GM23248 (cell line): ENCODE measurements around the gene ABHD2. TPM values are rescaled to one million over a fixed set of nuclear protein-coding genes. Genes with fewer than 3 reads are reported as not detected.

ENCODE experiments used
- DNase-seq: peaks from one replicate; pipeline ENCODE4 v3.0.0-alpha.2; 2015
- H2AFZ ChIP-seq: fragments of 200-600 bp; sonication (generic); 2 replicates; pipeline ENCODE4 v1.6.1; 2016; ENCODE audit warnings: antibody characterized with exemption
- H3F3A ChIP-seq: fragments of 200-600 bp; sonication (generic); 2 replicates; pipeline ENCODE4 v1.6.1; 2016; ENCODE audit warnings: mild to moderate bottlenecking, antibody characterized with exemption, mixed run types; ENCODE audit not compliant: insufficient read depth
- H3K27ac ChIP-seq: fragments of 200-600 bp; sonication (generic); 2 replicates; pipeline ENCODE4 v1.5.1; 2016; ENCODE audit warnings: mild to moderate bottlenecking
- H3K27me3 ChIP-seq: fragments of 200-600 bp; sonication (generic); replicated peaks from 2 replicates; pipeline ENCODE4 v1.6.1; 2016; ENCODE audit warnings: mild to moderate bottlenecking; ENCODE audit not compliant: insufficient read depth
- H3K36me3 ChIP-seq: fragments of 200-600 bp; sonication (generic); 2 replicates; pipeline ENCODE4 v1.6.1; 2016; ENCODE audit warnings: low read depth, mild to moderate bottlenecking
- H3K4me1 ChIP-seq: fragments of 200-600 bp; sonication (generic); 2 replicates; pipeline ENCODE4 v1.6.1; 2016; ENCODE audit warnings: mild to moderate bottlenecking; ENCODE audit not compliant: insufficient read depth
- H3K4me2 ChIP-seq: fragments of 200-600 bp; sonication (generic); one replicate; pipeline ENCODE4 v1.6.1; 2016; ENCODE audit warnings: mild to moderate bottlenecking; ENCODE audit not compliant: unreplicated experiment
- H3K4me3 ChIP-seq: fragments of 200-600 bp; sonication (generic); 2 replicates; pipeline ENCODE4 v1.5.1; 2016; ENCODE audit warnings: mild to moderate bottlenecking
- H3K79me2 ChIP-seq: fragments of 200-600 bp; sonication (generic); 2 replicates; pipeline ENCODE4 v1.6.1; 2016; ENCODE audit warnings: mild to moderate bottlenecking; ENCODE audit not compliant: insufficient read depth
- H3K9ac ChIP-seq: fragments of 200-600 bp; sonication (generic); 2 replicates; pipeline ENCODE4 v1.6.1; 2016; ENCODE audit warnings: mild to moderate bottlenecking
- H3K9me2 ChIP-seq: fragments of 200-600 bp; sonication (generic); 2 replicates; pipeline ENCODE4 v1.6.1; 2016; ENCODE audit warnings: mixed run types, mild to moderate bottlenecking, moderate library complexity; ENCODE audit not compliant: insufficient read depth
- H3K9me3 ChIP-seq: fragments of 200-600 bp; sonication (generic); one replicate; pipeline ENCODE4 v1.6.1; 2017; ENCODE audit warnings: low read depth
- H4K20me1 ChIP-seq: fragments of 200-600 bp; sonication (generic); 2 replicates; pipeline ENCODE4 v1.6.0; 2016; ENCODE audit not compliant: insufficient read depth
- EZH2 ChIP-seq: fragments of 200-600 bp; sonication (generic); IDR thresholded peaks from 2 replicates; pipeline ENCODE4 v1.6.1; 2018; ENCODE audit warnings: antibody characterized with exemption, mild to moderate bottlenecking; ENCODE audit not compliant: insufficient read depth, poor library complexity, severe bottlenecking
- EZH2phosphoT487 ChIP-seq: fragments of 200-600 bp; sonication (generic); IDR thresholded peaks from 2 replicates; pipeline ENCODE4 v1.6.1; 2018; ENCODE audit warnings: antibody characterized with exemption, moderate library complexity, mild to moderate bottlenecking, low read depth; ENCODE audit not compliant: insufficient read depth
- WGBS, 2 experiments: methylation state at CpG; one replicate each; pipeline ENCODE4 v1.1.6; 2015 to 2017; ENCODE audit warnings: low lambda C conversion rate in 2 of 2, low coverage in 1 of 2; ENCODE audit errors: missing lambda C conversion rate in 2 of 2; 5-methylcytosine and 5-hydroxymethylcytosine counted together
- in situ Hi-C: fragments of 300-500 bp; cut with MboI; formaldehyde crosslinking; loops from 2 replicates; pipeline ENCODE4 v1.15.0; 2020
- polyA plus RNA-seq: library from polyadenylated mRNA; unstranded; fragments of >200 nt; fragmentation: Nextera tagmentation; extraction: Ambion mirVana; gene quantifications from 2 replicates; pipeline ENCODE4 v1.2.1, GENCODE V29; 2016
- total RNA-seq: library from RNA; depleted of rRNA; stranded (reverse); fragments of >200 nt; shearing (Covaris generic); gene quantifications from 2 replicates; pipeline ENCODE4 v1.2.3, GENCODE V29; 2014

ABHD2 gene
- total and polyA plus RNA-seq, 2 experiments from 2014 or later: 17.6 to 24.2 TPM

DNA sequence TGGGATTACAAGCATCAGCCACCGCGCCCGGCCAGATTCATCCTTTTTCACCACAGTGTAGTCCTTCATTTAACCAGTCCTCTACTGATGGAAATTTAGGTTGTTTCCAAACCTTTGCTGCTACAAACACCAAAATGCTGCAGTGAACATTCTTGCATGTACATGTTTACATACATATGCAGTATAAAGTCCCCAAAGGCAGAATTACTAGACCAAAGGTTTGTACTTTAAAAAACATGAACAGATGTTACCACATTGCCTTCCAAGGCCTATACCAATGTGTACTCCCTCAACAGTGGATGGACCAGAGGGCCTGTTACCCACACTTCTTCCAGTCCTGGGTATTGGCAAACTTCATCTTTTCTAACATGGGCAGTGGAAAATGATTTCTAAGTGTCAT lies 82.1 kb downstream of the ABHD2 start:
- no peaks in the 10 kb centered on the region for H3K9me3 ChIP-seq
- no peaks in the 10 kb centered on the region for H3K9me2 ChIP-seq
- WGBS, 2 experiments: 100% methylated on average over 3 of the region's 3 CpGs
- H3K36me3 ChIP-seq: no peaks in the 10 kb centered on the region
- in situ Hi-C loops: loop anchor here (5.0 to 10.0 kb wide), 2 partner anchors 113 to 266 kb away; no protein-coding TSS in a partner anchor
- no peak overlapping the region for H2AFZ ChIP-seq
- no peak for DNase-seq
- no peak overlapping the region for H3K27ac ChIP-seq
- peaks cover 17% of the 10 kb centered on the region for H3F3A ChIP-seq
- no peaks in the 10 kb centered on the region for H4K20me1 ChIP-seq
- TF ChIP-seq EZH2phosphoT487 (no peak), EZH2 (no peak)
- no peak overlapping the region for H3K4me2 ChIP-seq
- no peaks in the 10 kb centered on the region for H3K27me3 ChIP-seq
- peaks cover 25% of the 10 kb centered on the region for H3K4me1 ChIP-seq
- H3K79me2 ChIP-seq: no peaks in the 10 kb centered on the region
- no peak overlapping the region for H3K4me3 ChIP-seq
- no peak overlapping the region for H3K9ac ChIP-seq

DNA sequence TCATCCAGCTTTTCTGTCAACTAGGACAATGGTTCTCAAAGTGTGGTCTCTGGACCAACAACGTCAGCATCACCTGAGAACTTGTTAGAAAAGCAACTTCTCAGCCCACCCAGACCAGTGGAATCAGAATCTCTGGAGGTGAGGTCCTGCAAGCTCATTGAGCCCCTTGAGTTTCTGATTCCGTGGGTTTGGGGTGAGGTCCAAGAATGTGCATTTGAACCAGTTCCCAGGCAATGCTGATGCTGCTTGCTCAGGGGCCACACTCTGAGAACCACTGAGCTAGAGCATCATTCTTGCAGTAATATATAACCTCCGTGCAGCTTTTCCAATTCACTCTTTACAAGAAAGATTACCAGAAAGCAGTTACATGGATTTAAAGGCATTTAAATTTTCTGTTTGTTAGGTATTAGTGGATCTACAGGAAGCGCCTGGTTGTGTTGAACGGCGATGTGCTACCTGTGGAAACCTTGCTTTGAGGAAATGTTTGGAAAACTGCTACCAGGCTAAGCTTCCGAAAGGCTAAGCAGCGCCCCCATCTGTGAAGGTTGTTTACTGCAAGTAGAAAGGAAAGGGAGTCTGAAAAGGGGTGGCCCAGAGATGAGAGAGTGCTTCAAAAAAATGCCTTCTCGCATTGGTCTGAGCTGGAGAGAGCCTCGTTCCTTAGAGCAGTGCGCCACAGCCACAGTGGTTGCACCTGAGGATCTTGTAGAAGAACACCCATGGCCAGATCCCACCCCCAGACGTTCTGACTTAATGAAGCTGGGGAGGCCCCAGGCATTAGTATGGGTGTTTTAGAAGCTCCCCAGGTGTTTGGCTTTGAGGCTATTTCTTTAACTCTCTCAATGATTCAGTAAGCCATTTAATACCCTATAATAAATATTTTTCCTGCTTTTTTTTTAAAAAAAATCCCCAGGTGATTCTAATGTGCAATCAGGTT lies 83.1 kb downstream of the ABHD2 start:
- H3K27ac ChIP-seq: no peak overlapping the region
- no peaks in the 10 kb centered on the region for H3K9me2 ChIP-seq
- H3F3A ChIP-seq: peaks cover 17% of the 10 kb centered on the region
- H3K4me3 ChIP-seq: no peak overlapping the region
- no peak overlapping the region for H3K9ac ChIP-seq
- H3K9me3 ChIP-seq: no peaks in the 10 kb centered on the region
- no peak overlapping the region for H2AFZ ChIP-seq
- H3K27me3 ChIP-seq: no peaks in the 10 kb centered on the region
- no peak overlapping the region for H3K4me2 ChIP-seq
- H3K79me2 ChIP-seq: no peaks in the 10 kb centered on the region
- 71 to 72% methylated on average over 12 of the region's 12 CpGs for WGBS, 2 experiments
- peaks cover 20% of the 10 kb centered on the region for H3K4me1 ChIP-seq
- H3K36me3 ChIP-seq: no peaks in the 10 kb centered on the region
- peak; percentile 58 for DNase-seq
- no peak for TF ChIP-seq EZH2phosphoT487
- TF ChIP-seq EZH2: no peak
- no peaks in the 10 kb centered on the region for H4K20me1 ChIP-seq
- in situ Hi-C loops: loop anchor here (5.0 to 10.0 kb wide), 2 partner anchors 114 to 267 kb away; no protein-coding TSS in a partner anchor

DNA sequence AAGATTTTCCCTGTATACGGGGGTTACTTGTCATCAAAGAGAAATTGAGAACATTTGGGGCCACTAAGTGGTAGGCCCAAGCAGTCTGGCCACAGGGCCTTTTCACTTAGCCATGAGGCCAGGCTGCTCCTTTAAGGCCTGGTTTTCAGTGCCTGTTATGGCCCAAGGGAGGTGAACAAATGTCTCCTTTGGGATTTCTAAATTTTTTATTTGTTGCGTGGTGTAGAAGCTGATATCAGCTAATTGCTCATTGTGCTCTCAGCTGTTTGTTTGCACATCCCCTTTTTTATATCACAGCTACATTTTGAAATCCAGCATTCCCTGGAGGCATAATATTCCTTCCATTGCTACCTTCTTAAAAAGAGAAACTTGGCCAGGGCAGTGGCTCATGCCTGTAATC lies 84.7 kb downstream of the ABHD2 start:
- H3K4me1 ChIP-seq: peaks cover 6% of the 10 kb centered on the region
- peaks cover 5% of the 10 kb centered on the region for H3F3A ChIP-seq
- no peaks in the 10 kb centered on the region for H3K27me3 ChIP-seq
- no peak overlapping the region for H3K4me2 ChIP-seq
- H3K36me3 ChIP-seq: no peaks in the 10 kb centered on the region
- no peaks in the 10 kb centered on the region for H3K9me2 ChIP-seq
- DNase-seq: no peak
- H3K79me2 ChIP-seq: no peaks in the 10 kb centered on the region
- no peaks in the 10 kb centered on the region for H4K20me1 ChIP-seq
- in situ Hi-C loops: loop anchor here (5.0 to 10.0 kb wide), 2 partner anchors 116 to 268 kb away; no protein-coding TSS in a partner anchor
- WGBS, 2 experiments: 93 to 97% methylated on average over 2 of the region's 2 CpGs
- TF ChIP-seq EZH2 (no peak), EZH2phosphoT487 (no peak)
- H3K27ac ChIP-seq: no peak overlapping the region
- no peaks in the 10 kb centered on the region for H3K9me3 ChIP-seq
- no peak overlapping the region for H3K9ac ChIP-seq
- H3K4me3 ChIP-seq: no peak overlapping the region
- no peak overlapping the region for H2AFZ ChIP-seq

DNA sequence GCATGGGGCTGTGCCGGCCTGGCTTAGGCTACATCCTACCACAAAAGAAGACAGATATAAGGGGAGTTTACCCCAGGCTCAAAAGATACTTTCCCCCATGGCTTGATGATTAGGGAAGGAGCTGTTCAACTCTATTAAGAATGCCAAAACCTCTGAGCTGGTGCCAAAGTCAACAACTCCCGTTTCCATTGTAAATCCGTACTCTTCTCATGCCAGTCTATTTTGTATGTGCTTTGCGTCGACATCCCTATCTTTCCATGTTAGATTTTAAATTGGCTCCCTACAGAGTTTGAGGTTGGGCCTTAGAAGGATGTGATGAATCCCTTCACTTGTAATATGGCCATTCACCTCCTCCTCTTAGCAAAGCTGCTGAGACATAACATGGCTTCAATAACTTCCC lies 86.2 kb downstream of the ABHD2 start:
- Histone ChIP-seq H4K20me1 (no peaks in the 10 kb centered on the region), H3K9me2 (no peaks in the 10 kb centered on the region), H3K36me3 (no peaks in the 10 kb centered on the region), H3F3A (no peaks in the 10 kb centered on the region), H3K9ac (no peak overlapping the region), H3K9me3 (no peaks in the 10 kb centered on the region), H2AFZ (no peak overlapping the region), H3K27me3 (no peaks in the 10 kb centered on the region), H3K27ac (no peak overlapping the region), H3K4me2 (no peak overlapping the region), H3K4me3 (no peak overlapping the region), H3K4me1 (no peaks in the 10 kb centered on the region; the same call in 1 of the 2 replicates), H3K79me2 (no peaks in the 10 kb centered on the region)
- no peak for DNase-seq
- 63 to 68% methylated on average over 5 of the region's 5 CpGs for WGBS, 2 experiments
- no peak for TF ChIP-seq EZH2
- no peak for TF ChIP-seq EZH2phosphoT487
- in situ Hi-C loops: loop anchor here (5.0 to 10.0 kb wide), 2 partner anchors 117 to 270 kb away; no protein-coding TSS in a partner anchor
